CD4-positive, alpha-beta T cell (primary cell): Measurements from ENCODE around the gene VTCN1. TPM values are rescaled to one million over a fixed set of nuclear protein-coding genes. Genes with fewer than 3 reads are reported as not detected.

Experiments
- ATAC-seq: fragments of 200-7000 bp; cut with Tn5 transposase; one replicate; pipeline ENCODE4 v1.10.0; 2022; ENCODE audit warnings: mild to moderate bottlenecking; ENCODE audit not compliant: poor library complexity
- CTCF ChIA-PET: fragments of 350-600 bp; sonication (Branson Sonifier 250); formaldehyde crosslinking; loops from one replicate; lab custom pipeline; 2021; ENCODE audit warnings: antibody characterized with exemption, inconsistent platforms; lab: Charles Lee
- POLR2A ChIA-PET: fragments of 350-600 bp; sonication (Branson Sonifier 250); formaldehyde crosslinking; loops from one replicate; lab custom pipeline; 2021; ENCODE audit warnings: antibody characterized with exemption, inconsistent platforms; lab: Charles Lee
- DNase-seq, 14 experiments: peaks; one replicate each; pipeline ENCODE4 v3.0.0-alpha.2; 2013 to 2020; ENCODE audit warnings: mixed read lengths in 2 of 14
- H3K27ac ChIP-seq, 2 donors: one replicate each; pipeline versions ENCODE4 v1.5.1 to v1.7.0; 2013; ENCODE audit warnings: low read length in 2 of 2, low read depth in 1 of 2, mild to moderate bottlenecking in 1 of 2
- H3K27me3 ChIP-seq, 2 experiments: 1 replicate in 1 of 2; 2 replicates in 1 of 2; pipeline versions ENCODE4 v1.6.1 to v1.7.0; 2013; ENCODE audit warnings: low read length in 2 of 2, control low read depth in 1 of 2, mild to moderate bottlenecking in 1 of 2, moderate library complexity in 1 of 2; ENCODE audit not compliant: insufficient read depth in 2 of 2, control insufficient read depth in 1 of 2
- H3K36me3 ChIP-seq: one replicate; pipeline ENCODE4 v1.6.1; 2013; ENCODE audit warnings: low read length, control low read depth; ENCODE audit not compliant: insufficient read depth
- H3K4me1 ChIP-seq: one replicate; pipeline ENCODE4 v1.6.1; 2013; ENCODE audit warnings: low read length, control low read depth; ENCODE audit not compliant: insufficient read depth
- H3K4me3 ChIP-seq: one replicate; pipeline ENCODE4 v1.5.1; 2013; ENCODE audit warnings: mild to moderate bottlenecking, low read length, moderate library complexity
- H3K9me3 ChIP-seq, 2 experiments: 1 replicate in 1 of 2; 2 replicates in 1 of 2; pipeline versions ENCODE4 v1.6.1 to v1.7.0; 2013; ENCODE audit warnings: low read length in 2 of 2, mild to moderate bottlenecking in 2 of 2, control low read depth in 1 of 2, moderate library complexity in 1 of 2; ENCODE audit not compliant: control insufficient read depth in 1 of 2, insufficient read depth in 1 of 2
- H3K27ac Mint-ChIP-seq: one replicate; pipeline ENCODE4 v1.8.0; 2020; ENCODE audit warnings: mixed read lengths
- H3K27me3 Mint-ChIP-seq: one replicate; pipeline ENCODE4 v1.8.0; 2021; ENCODE audit warnings: mixed read lengths
- H3K36me3 Mint-ChIP-seq: one replicate; pipeline ENCODE4 v1.8.0; 2021; ENCODE audit warnings: low read depth, mixed read lengths
- H3K4me1 Mint-ChIP-seq: one replicate; pipeline ENCODE4 v1.8.0; 2021; ENCODE audit warnings: low read depth, mixed read lengths
- H3K4me3 Mint-ChIP-seq: one replicate; pipeline ENCODE4 v1.8.0; 2020; ENCODE audit warnings: mild to moderate bottlenecking, mixed read lengths
- H3K9me3 Mint-ChIP-seq: one replicate; pipeline ENCODE4 v1.8.0; 2020; ENCODE audit warnings: mixed read lengths
- intact Hi-C, 2 experiments: fragments of 100-400 bp; cut with DNase I in 1 of 2; cut with micrococcal nuclease in 1 of 2; formaldehyde crosslinking; loops; one replicate each; pipeline versions ENCODE4 v1.15.1 to v1.9.0; 2023 to 2025; cut with DNase I, micrococcal nuclease
- total RNA-seq, 174 experiments: library from RNA in 2 of 174; stranded (reverse) in 2 of 174; gene quantifications; one replicate each; pipeline ENCODE4 v1.2.3 and lab custom pipeline; 2021 to 2026
- TF ChIP-seq, protein P1 (sequence below): fragments of 200-600 bp; IDR thresholded peaks from one replicate; pipeline ENCODE4 v1.8.0; 2022; ENCODE audit warnings: antibody characterized with exemption, mild to moderate bottlenecking

VTCN1 gene
- total RNA-seq, 2 experiments from 2014 or later = not detected

DNA sequence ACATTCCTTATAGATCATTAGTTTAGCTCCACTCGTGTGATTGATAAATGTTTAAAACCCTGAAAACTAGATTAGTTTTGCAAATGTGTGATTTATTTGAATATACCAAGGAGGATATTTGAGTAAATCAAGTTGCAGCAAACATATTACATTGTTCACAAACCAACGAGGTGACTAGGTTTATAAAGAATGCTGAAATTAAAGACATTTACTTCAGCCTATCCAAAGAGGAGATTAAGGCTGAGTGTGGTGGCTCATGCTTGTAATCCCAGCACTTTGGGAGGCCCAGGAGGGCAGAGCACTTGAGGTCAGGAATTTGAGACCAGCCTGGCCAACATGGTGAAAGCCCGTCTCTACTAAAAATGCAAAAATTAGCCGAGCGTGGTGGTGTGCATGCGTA, 34.1 kb downstream of the VTCN1 start:
- H3K36me3 ChIP-seq = no peaks in the 10 kb centered on the region
- DNase-seq (no peak), ATAC-seq (no peak)
- no peaks in the 10 kb centered on the region for H3K9me3 ChIP-seq
- Mint-ChIP-seq H3K27me3 (no peaks in the 10 kb centered on the region), H3K36me3 (no peaks in the 10 kb centered on the region), H3K27ac (no peak overlapping the region), H3K9me3 (no peaks in the 10 kb centered on the region), H3K4me3 (no peak overlapping the region), H3K4me1 (no peaks in the 10 kb centered on the region)
- no peak overlapping the region for H3K4me3 ChIP-seq
- TF ChIP-seq, protein P1, sequence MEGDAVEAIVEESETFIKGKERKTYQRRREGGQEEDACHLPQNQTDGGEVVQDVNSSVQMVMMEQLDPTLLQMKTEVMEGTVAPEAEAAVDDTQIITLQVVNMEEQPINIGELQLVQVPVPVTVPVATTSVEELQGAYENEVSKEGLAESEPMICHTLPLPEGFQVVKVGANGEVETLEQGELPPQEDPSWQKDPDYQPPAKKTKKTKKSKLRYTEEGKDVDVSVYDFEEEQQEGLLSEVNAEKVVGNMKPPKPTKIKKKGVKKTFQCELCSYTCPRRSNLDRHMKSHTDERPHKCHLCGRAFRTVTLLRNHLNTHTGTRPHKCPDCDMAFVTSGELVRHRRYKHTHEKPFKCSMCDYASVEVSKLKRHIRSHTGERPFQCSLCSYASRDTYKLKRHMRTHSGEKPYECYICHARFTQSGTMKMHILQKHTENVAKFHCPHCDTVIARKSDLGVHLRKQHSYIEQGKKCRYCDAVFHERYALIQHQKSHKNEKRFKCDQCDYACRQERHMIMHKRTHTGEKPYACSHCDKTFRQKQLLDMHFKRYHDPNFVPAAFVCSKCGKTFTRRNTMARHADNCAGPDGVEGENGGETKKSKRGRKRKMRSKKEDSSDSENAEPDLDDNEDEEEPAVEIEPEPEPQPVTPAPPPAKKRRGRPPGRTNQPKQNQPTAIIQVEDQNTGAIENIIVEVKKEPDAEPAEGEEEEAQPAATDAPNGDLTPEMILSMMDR = no peak
- H3K27ac ChIP-seq = no peak overlapping the region
- no peaks in the 10 kb centered on the region for H3K4me1 ChIP-seq
- ChIA-PET CTCF (no interaction called here), POLR2A (no interaction called here)
- intact Hi-C loops = no loop called here
- no peaks in the 10 kb centered on the region for H3K27me3 ChIP-seq

DNA sequence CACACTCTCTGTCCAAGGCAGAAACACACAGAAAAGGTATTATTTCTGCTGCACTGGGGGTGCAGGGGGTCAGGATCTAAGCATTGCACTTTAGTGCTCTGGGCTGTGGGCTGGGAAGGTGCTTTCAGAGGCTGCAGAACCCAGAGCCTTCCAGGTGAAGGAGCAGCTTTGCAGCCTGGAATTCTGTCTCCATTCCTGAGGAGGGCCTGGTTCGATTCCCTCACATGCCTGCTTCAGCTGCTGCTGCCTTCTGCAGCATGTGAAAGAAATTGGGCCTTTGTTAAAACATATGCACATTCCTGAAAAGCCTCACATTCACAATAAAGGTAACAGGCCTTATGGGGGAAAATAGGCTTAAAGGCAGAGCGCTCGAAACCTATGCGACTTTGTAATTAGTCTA, 35.9 kb downstream of the VTCN1 start:
- POLR2A ChIA-PET = no interaction called here

DNA sequence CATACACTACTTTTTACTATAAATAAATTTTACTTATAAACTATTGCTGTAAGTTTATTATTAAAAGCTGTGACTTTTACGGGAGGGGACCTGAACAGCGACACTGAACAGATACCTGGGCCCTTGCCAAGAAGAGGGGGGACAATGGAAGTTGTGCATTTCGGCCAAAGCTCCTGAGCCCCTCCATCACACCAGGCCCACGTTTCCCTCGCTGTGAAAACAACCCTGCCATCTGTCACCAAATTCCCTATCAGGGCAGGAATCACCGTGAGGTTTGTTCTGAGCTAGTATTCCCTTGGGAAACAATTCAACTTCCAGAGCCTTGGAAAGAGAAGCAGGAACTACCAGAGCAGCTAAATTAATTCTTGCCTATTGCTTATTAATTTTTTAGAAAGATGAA, 37.0 kb downstream of the VTCN1 start:
- no peaks in the 10 kb centered on the region for H3K9me3 ChIP-seq
- no peaks in the 10 kb centered on the region for H3K27me3 ChIP-seq
- H3K27ac Mint-ChIP-seq = no peak overlapping the region
- TF ChIP-seq, protein P1 = no peak
- ChIA-PET POLR2A (no interaction called here), CTCF (interaction anchor here (0.9 kb wide), 1 partner anchor 11 kb away, joined by 3 read pairs; no protein-coding TSS in a partner anchor)
- no peaks in the 10 kb centered on the region for H3K36me3 ChIP-seq
- ATAC-seq (no peak), DNase-seq (no peak)
- H3K9me3 Mint-ChIP-seq = no peaks in the 10 kb centered on the region
- no peaks in the 10 kb centered on the region for H3K4me1 ChIP-seq
- H3K36me3 Mint-ChIP-seq = no peaks in the 10 kb centered on the region
- no peak overlapping the region for H3K27ac ChIP-seq
- no peaks in the 10 kb centered on the region for H3K27me3 Mint-ChIP-seq
- H3K4me3 ChIP-seq = no peak overlapping the region
- H3K4me3 Mint-ChIP-seq = no peak overlapping the region
- H3K4me1 Mint-ChIP-seq = no peaks in the 10 kb centered on the region
- intact Hi-C loops = no loop called here

More for the DNA sequence above, 35.9 kb downstream of the VTCN1 start:
- H3K27me3 ChIP-seq = no peaks in the 10 kb centered on the region
- DNase-seq = no peak
- no peaks in the 10 kb centered on the region for H3K36me3 Mint-ChIP-seq
- no peak overlapping the region for H3K4me3 Mint-ChIP-seq
- ATAC-seq = no peak
- intact Hi-C loops = no loop called here
- no peaks in the 10 kb centered on the region for H3K4me1 Mint-ChIP-seq
- H3K27ac ChIP-seq = no peak overlapping the region
- no peak overlapping the region for H3K27ac Mint-ChIP-seq
- H3K9me3 ChIP-seq = no peaks in the 10 kb centered on the region
- H3K4me1 ChIP-seq = no peaks in the 10 kb centered on the region
- TF ChIP-seq, protein P1 = no peak
- H3K9me3 Mint-ChIP-seq = no peaks in the 10 kb centered on the region
- H3K27me3 Mint-ChIP-seq = no peaks in the 10 kb centered on the region
- CTCF ChIA-PET = interaction anchor here (0.9 kb wide), 1 partner anchor 10 kb away, joined by 3 read pairs; no protein-coding TSS in a partner anchor
- no peaks in the 10 kb centered on the region for H3K36me3 ChIP-seq
- H3K4me3 ChIP-seq = no peak overlapping the region
